HCT116 (cell line): ENCODE measurements around the gene CENPV.

ENCODE experiments used
- EZH2 ChIP-seq: fragments of 200-600 bp; sonication (generic); IDR thresholded peaks from 2 replicates; pipeline ENCODE4 v1.6.1; 2017; ENCODE audit warnings: antibody characterized with exemption, mixed run types
- JUND ChIP-seq: IDR thresholded peaks from 2 replicates; pipeline ENCODE4 v1.6.1; 2012
- POLR2A ChIP-seq: IDR thresholded peaks from 2 replicates; pipeline ENCODE4 v1.7.0; 2011; ENCODE audit warnings: borderline replicate concordance; ENCODE audit not compliant: insufficient read depth, insufficient read length; ENCODE audit errors: extremely low read depth
- POLR2AphosphoS5 ChIP-seq: IDR thresholded peaks from 2 replicates; pipeline ENCODE4 v1.6.1; 2011; ENCODE audit warnings: mild to moderate bottlenecking, low read depth, low read length, moderate library complexity
- RAD21 ChIP-seq: IDR thresholded peaks from 2 replicates; pipeline ENCODE4 v1.6.1; 2012; ENCODE audit warnings: low read depth, mild to moderate bottlenecking
- SIN3A ChIP-seq: IDR thresholded peaks from 2 replicates; pipeline ENCODE4 v1.6.1; 2012; ENCODE audit warnings: low read depth
- TCF7L2 ChIP-seq: IDR thresholded peaks from 2 replicates; pipeline ENCODE4 v1.7.0; 2011; ENCODE audit warnings: borderline replicate concordance, inconsistent platforms; ENCODE audit not compliant: insufficient read depth, insufficient read length; ENCODE audit errors: extremely low read depth
- YY1 ChIP-seq: IDR thresholded peaks from 2 replicates; pipeline ENCODE4 v1.6.1; 2011; ENCODE audit warnings: low read length, low read depth, moderate library complexity, mild to moderate bottlenecking; ENCODE audit not compliant: insufficient replicate concordance; ENCODE audit errors: extremely low read depth
- ZFX ChIP-seq: fragments of 450-650 bp; IDR thresholded peaks from 2 replicates; pipeline ENCODE4 v1.6.1; 2017
- ZNF274 ChIP-seq: fragments of 200-500 bp; sonication (Bioruptor generic); IDR thresholded peaks from 2 replicates; pipeline ENCODE4 v1.6.1; 2014; ENCODE audit warnings: mild to moderate bottlenecking, low read depth, low read length, inconsistent platforms
- TF ChIP-seq, protein P1 (sequence below), 3 experiments: fragments of 200-600 bp in 1 of 3; sonication (generic) in 1 of 3; IDR thresholded peaks in 2 of 3; conservative IDR thresholded peaks in 1 of 3; 2 replicates each; pipeline ENCODE4 v1.5.1; 2012 to 2017; ENCODE audit warnings: low read depth in 2 of 3, low read length in 2 of 3, antibody characterized with exemption in 1 of 3, borderline replicate concordance in 1 of 3, control low read depth in 1 of 3, mild to moderate bottlenecking in 1 of 3, mixed read lengths in 1 of 3, mixed run types in 1 of 3, moderate library complexity in 1 of 3; ENCODE audit not compliant: insufficient read depth in 1 of 3
- TF ChIP-seq, protein P2 (sequence below): IDR thresholded peaks from 2 replicates; pipeline ENCODE4 v1.6.1; 2011; ENCODE audit warnings: mild to moderate bottlenecking, low read length, moderate library complexity; ENCODE audit not compliant: insufficient replicate concordance; ENCODE audit errors: extremely low read depth

DNA sequence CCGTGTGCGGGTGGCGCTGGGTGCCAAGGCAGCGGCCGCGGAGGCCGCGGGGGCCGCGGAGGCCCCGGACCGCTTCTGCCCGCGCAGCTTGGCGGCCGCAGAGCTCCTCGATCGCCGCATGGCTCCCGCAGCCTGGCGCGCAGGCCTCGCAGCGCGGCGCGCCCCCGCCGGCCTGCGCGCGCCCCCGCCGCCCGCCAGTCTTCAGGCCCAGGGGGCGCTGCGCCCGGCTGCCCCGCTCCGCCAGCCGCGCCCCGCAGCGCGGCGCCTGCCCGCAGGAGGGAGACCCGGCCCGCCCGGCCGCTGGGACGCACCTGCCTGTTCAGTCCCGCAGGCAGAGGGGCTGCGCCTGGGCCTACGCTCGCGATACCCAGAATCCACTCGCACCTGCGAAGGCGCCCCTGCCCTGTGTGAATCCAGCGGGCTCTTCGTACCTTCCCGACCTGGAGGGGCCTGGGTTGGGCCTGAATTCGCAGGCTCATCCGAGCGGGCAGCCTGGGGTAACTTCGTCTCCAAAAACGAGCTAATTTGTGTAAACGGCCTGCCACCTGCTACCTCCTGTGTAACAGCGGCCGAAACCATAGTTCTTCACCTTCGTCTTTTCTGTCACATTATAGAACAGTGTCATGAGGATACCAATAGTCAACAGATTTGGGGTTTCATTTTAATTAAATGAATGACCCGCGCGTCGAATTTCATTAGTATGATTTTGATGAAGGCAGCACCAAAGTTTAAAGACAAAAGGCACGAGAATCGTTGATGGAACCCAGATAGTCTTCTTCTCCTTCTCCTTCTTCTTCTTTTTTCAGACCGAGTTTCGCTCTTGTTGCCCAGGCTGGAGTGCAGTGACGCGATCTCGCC is at the start of gene CENPV:
- no peak for TF ChIP-seq JUND
- TF ChIP-seq EZH2: no peak
- TF ChIP-seq ZNF274: no peak
- TF ChIP-seq SIN3A: no peak
- peak; percentile 70 for TF ChIP-seq POLR2A
- TF ChIP-seq, protein P1, sequence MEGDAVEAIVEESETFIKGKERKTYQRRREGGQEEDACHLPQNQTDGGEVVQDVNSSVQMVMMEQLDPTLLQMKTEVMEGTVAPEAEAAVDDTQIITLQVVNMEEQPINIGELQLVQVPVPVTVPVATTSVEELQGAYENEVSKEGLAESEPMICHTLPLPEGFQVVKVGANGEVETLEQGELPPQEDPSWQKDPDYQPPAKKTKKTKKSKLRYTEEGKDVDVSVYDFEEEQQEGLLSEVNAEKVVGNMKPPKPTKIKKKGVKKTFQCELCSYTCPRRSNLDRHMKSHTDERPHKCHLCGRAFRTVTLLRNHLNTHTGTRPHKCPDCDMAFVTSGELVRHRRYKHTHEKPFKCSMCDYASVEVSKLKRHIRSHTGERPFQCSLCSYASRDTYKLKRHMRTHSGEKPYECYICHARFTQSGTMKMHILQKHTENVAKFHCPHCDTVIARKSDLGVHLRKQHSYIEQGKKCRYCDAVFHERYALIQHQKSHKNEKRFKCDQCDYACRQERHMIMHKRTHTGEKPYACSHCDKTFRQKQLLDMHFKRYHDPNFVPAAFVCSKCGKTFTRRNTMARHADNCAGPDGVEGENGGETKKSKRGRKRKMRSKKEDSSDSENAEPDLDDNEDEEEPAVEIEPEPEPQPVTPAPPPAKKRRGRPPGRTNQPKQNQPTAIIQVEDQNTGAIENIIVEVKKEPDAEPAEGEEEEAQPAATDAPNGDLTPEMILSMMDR (IDR thresholded peaks at IDR 0.05 in 2 of 3, conservative IDR thresholded peaks at IDR 0.05 in 1 of 3; ENCODE audit: borderline replicate concordance in 1 of 3, insufficient read depth in 1 of 3, low read depth in 2 of 3, low read length in 2 of 3): no peak
- peak; percentile 85 for TF ChIP-seq ZFX
- peak; percentile 66 for TF ChIP-seq POLR2AphosphoS5
- no peak for TF ChIP-seq YY1
- TF ChIP-seq RAD21: no peak
- no peak for TF ChIP-seq TCF7L2
- TF ChIP-seq, protein P2, sequence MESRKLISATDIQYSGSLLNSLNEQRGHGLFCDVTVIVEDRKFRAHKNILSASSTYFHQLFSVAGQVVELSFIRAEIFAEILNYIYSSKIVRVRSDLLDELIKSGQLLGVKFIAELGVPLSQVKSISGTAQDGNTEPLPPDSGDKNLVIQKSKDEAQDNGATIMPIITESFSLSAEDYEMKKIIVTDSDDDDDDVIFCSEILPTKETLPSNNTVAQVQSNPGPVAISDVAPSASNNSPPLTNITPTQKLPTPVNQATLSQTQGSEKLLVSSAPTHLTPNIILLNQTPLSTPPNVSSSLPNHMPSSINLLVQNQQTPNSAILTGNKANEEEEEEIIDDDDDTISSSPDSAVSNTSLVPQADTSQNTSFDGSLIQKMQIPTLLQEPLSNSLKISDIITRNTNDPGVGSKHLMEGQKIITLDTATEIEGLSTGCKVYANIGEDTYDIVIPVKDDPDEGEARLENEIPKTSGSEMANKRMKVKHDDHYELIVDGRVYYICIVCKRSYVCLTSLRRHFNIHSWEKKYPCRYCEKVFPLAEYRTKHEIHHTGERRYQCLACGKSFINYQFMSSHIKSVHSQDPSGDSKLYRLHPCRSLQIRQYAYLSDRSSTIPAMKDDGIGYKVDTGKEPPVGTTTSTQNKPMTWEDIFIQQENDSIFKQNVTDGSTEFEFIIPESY: no peak
